HG03135 (cell line): ENCODE data around the gene SOBP.

ENCODE experiments used
- ATAC-seq: cut with Tn5 transposase; IDR thresholded peaks from one replicate; pipeline ENCODE4 v1.9.1; 2021; ENCODE audit warnings: mild to moderate bottlenecking, moderate library complexity; ENCODE audit not compliant: unreplicated experiment

The SOBP gene

DNA sequence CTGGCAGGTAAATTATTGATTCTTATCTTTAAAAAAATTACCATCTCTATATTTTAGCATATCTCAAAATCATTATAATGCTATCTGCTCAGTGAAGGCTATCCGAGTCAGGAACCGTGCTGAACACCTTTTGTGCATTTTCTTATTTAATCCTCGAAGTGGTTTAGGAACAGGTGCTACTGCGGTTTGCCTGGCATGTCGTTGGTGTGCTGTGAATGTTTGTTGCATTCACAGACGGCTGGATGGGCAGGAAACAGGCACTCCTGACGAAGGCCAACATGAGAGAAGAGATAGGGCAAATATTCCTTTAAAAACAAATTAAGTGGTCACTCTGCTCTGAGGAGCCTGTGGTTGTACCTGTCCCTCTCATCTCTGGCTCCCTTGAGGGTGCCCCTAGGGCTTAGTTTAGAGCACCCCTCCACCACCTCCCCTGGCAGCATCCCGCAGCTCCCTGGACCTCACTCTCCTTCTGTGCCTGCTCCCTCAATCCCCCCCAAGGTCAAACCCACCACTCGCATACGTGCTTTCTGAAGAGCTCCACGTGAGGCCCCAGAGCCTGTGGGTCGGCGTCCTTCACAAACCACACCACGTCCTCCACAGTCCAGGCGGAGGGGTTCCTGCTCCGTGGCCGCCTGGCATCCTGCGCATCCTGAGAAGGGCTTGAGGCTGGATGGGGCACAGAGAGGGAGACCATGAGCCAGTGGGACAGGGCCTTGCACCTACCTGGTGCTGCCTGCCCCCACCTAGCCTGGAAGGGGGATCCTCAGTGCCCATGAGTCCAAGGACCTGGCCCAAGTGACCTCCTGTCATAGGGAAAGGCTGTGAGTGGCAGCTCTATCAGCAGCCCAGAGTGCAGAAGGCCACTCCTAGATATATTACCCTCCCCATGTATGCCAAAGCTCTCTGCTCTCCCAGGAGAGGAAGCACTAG, 217.7 kb downstream of the SOBP start:
- no peak for ATAC-seq

DNA sequence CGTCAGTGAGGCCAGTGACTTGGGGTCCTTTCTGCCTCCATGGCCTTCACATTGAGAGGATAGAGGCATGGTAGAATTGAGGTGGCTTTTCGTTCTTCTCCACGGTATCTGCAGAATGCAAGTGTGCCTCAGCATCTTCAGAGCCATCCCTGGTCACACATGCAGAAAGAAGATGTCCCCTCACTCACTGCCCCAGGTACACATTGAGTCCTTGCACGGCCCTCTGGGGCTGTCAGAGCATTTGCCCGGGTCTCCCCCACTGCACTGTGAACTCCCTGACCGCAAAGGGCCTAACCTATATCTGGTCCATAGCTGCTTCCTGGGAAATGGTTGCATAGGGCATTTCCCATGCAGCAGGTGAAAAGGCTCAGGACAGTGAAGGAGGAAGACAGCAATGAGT, 218.5 kb downstream of the SOBP start:
- no peak for ATAC-seq

DNA sequence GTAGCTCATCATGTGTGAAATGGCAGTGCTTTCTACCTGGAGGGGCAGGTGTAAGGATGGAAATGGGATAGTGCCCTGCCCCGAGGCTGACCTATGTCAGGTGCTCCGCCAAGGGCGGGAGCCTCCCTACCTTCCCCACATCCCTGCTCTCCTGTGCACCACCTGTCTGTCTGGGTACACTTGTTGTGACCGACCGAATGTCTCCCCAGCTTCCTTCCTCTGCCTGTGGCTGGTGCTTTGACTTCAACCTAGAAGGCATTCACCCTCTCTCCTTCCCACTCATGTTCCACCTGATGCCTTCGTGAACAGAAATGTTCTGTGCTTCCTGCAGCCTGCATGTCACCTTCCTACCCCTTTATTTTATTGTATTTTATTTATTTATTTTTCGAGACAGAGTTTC, 219.4 kb downstream of the SOBP start:
- no peak for ATAC-seq
